GM12873 (cell line): ENCODE results near the gene NDUFB8.

Experiments used
- TF ChIP-seq, protein P1 (sequence below): IDR thresholded peaks from 2 replicates; pipeline ENCODE4 v1.5.1; 2012; ENCODE audit warnings: low read depth, mild to moderate bottlenecking, moderate library complexity, low read length, control low read depth; ENCODE audit not compliant: insufficient read depth; ENCODE audit errors: missing control alignments

The NDUFB8 gene

DNA sequence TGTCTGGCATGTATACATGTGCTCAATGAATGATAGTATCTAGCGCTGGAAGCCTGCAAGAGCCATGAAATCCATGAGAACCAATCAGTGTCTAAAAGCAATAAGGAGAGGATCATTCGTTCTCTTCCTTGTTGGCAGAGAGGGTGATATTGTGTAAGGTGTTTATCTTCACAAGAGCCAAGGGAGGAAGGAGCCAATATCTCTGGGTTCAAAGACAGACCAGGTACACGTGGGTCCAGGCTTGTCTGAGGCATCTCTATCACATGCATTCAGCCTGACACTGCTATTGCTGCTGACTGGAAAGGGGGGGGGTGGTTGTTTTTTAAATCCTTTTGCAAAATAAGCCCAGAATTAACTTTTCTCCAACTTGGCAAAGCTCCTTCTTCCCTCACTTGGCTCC, 14.1 kb downstream of the NDUFB8 start:
- TF ChIP-seq, protein P1, sequence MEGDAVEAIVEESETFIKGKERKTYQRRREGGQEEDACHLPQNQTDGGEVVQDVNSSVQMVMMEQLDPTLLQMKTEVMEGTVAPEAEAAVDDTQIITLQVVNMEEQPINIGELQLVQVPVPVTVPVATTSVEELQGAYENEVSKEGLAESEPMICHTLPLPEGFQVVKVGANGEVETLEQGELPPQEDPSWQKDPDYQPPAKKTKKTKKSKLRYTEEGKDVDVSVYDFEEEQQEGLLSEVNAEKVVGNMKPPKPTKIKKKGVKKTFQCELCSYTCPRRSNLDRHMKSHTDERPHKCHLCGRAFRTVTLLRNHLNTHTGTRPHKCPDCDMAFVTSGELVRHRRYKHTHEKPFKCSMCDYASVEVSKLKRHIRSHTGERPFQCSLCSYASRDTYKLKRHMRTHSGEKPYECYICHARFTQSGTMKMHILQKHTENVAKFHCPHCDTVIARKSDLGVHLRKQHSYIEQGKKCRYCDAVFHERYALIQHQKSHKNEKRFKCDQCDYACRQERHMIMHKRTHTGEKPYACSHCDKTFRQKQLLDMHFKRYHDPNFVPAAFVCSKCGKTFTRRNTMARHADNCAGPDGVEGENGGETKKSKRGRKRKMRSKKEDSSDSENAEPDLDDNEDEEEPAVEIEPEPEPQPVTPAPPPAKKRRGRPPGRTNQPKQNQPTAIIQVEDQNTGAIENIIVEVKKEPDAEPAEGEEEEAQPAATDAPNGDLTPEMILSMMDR: no peak

DNA sequence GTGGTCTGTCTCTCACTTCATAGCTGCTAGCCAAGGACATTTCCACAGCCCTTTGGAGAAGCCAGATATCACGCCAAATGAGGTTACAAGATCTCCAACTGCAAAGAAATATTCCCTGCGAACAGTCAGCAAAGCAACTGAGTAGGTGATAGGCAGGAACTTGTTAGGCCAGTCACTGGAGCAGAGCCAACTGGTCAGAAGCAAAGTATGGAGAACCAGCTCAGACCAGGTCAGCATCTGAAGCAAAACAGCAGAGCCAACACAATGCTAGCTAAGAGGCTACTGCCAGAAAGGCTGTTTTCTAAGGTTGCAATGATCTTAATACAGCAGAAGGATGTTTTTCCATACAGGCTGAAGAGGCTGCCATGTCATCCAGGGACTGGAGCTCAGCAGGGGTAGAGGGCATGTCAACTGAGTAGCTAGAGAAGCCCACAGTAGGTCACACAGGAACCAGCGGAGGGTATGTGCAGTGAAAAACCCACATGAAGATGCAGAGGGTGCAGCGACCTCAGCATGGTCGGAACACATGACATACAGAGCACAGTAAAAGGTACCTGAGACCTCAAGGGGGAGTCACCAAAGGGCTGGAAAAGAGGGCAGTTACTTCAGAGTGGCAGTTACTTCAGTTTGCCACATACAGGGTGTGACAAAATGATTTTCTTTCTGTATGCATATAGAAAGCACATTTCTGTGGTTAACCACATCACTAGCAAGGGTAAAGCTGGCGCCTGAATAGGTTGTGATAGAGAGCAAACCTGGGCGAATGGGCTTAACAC, 18.9 kb downstream of the NDUFB8 start:
- TF ChIP-seq, protein P1: no peak

DNA sequence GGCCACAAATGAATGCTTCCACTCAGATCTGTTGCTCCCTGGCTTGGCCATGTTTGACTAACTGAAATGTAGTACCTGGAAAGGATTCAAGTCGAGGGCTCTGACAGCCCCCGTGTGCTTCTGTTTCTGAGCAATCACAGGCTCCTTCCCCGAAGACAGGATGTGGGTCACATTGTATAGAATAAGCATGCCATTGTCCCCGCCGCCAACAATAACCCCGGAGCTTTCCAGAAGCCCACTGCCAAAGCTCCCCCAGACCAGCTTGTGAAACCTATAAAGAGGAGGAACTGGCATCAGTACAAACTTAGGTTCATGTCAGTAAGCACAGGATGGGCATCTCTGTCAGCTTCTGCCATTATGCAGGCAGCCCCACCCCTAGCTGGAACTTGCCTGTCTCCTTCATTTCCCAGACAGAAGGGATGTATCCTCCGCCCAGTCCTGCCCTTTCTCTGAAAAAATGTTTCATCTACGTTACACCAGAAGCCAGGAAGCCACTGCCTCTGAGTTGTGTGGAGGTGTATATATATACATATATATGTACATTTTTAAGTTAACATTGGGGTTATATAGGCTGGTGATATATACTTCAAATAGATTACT, 20.3 kb downstream of the NDUFB8 start:
- TF ChIP-seq, protein P1: no peak

DNA sequence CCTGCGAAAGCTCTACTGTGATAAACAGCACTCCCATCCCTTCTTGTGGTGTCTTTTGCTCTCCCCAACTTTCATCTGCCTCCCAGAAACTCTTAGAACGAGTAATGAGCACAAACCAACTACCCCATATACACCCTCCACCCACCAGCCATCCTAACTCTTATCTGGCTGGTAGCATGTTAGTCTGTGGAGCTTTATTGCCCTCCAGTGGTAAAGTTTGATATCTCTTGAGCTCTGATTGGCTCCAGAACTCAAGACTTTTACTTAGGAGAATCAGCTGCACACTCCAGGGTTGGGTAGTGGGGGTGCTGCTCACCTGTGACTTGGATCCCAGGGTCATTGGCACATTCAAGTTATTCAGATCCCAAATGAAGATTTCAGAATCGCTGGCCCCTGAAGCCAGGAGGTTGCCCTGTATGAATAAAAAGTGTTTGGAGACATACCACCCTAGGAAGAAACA, 20.9 kb downstream of the NDUFB8 start:
- TF ChIP-seq, protein P1: peak; percentile 68

DNA sequence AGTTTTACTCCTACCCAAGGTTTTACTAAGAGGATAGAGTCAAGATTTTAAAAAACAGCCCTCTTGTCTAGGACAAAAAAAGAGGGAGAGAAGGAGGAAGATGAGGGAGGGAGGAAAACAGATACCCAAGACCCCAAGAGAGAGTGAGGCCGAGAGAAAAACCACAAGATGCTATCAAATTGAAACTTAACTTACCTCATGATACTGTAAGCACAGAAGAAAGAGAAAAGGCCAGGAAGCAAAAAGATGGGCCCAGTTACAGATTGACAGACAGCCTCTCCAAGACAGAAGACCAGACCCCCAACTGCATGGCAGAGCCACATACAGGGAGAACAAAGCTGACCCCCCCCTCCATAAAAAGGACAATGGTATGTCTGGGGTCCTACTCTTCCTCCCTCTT, 21.4 kb downstream of the NDUFB8 start:
- TF ChIP-seq, protein P1: no peak

DNA sequence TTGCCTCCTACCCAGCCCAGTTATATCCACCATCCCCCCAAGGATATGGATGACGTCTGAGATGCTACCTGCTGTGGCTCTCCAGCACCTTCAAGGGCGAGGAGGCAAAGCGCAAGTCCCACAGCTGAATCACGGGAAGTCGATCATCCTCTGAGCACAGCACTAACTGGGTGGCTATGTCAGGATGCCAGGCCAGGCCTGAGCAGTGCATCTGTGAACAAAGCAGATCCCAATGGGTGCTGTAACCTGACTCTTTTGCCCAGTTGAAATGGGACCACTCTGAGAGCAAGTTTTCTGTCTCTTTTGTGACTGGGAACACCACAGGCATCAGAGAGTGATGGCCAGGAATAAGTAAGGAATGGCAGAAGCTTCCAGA, 22.3 kb downstream of the NDUFB8 start:
- TF ChIP-seq, protein P1: no peak

DNA sequence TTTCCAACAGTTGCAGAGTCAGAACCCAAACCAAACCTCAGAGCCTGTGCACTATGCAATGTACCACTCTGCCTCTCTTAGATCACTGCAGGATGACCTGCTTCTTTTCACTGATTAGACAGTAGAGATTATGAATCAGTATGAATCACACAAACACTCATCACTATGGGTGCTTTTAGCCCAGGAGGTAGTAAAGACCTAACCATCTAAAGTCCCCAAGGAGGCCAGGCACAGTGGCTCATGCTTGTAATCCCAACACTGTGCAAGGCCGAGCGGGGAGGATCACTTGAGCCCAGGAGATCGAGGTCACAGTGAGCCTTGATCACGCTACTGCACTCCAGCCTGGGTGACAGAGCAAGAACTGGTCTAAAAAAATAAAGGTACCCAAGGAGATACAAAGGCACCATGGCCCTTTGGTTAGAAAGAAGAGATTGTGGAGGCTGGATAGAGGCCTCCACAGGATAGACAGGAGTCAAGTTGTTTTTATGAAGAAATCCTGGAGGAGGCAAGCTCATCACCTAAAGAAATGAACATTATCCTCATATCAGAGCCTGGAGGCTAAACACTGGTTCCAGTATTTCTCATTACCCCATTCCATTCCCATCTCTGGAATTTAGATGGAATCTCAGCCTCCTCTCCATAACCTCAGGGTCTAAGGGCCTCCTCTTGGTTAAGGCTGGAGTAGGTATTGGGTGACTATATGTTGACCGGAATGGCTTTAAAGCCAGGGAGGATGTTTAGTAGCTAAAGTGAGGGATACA, 22.9 kb downstream of the NDUFB8 start:
- TF ChIP-seq, protein P1: no peak
